ENCODE results near the gene CEP76.
"Not testable (repeated sequence)": the region's sequence is repeated elsewhere in the genome, so short reads cannot be mapped to it uniquely, and the experiment has no call there.

The CEP76 gene

GRCh38 chr18:12703664-12704063 is 1.1 kb upstream of the CEP76 start:
- DNase-seq = no peak

- no peak for DNase-seq
Measured at GRCh38 chr18:12703096-12703567, 609 bp upstream of the CEP76 start.

- no peak for DNase-seq
Measured at GRCh38 chr18:12701161-12701560, 1.4 kb downstream of the CEP76 start.

GRCh38 chr18:12699747-12700146 is 2.8 kb downstream of the CEP76 start:
- DNase-seq = no peak

GRCh38 chr18:12694032-12694431 is 8.5 kb downstream of the CEP76 start:
- no peak for DNase-seq

- DNase-seq = no peak
Measured at GRCh38 chr18:12692206-12692605, 10.3 kb downstream of the CEP76 start.

- no peak for DNase-seq
Measured at GRCh38 chr18:12689256-12689850, 13.2 kb downstream of the CEP76 start.

GRCh38 chr18:12686100-12686499 is 16.4 kb downstream of the CEP76 start:
- DNase-seq = no peak

- DNase-seq = no peak
Measured at GRCh38 chr18:12679183-12679786, 23.2 kb downstream of the CEP76 start.

GRCh38 chr18:12668041-12668440 is 34.5 kb downstream of the CEP76 start:
- no peak for DNase-seq

GRCh38 chr18:12659904-12660605 is 42.5 kb downstream of the CEP76 start:
- DNase-seq = peak; percentile 7 to 15

GRCh38 chr18:12658426-12659138 is 43.9 kb downstream of the CEP76 start:
- DNase-seq = peak; percentile 4 to 9

GRCh38 chr18:12657684-12658425 is 44.7 kb downstream of the CEP76 start, which contains the start of gene SPIRE1:
Gene SPIRE1, minus strand, starts transcription at chr18:12658107. Its CDS starts 241 bp downstream, at chr18:12657866.
- peak; percentile 9 to 16 for DNase-seq

- peak; percentile 4 for DNase-seq
Measured at GRCh38 chr18:12656938-12657683, 45.4 kb downstream of the CEP76 start.

GRCh38 chr18:12656605-12656937 is 46.0 kb downstream of the CEP76 start:
- DNase-seq = no peak

GRCh38 chr18:12654971-12655370 is 47.6 kb downstream of the CEP76 start:
- DNase-seq = no peak

- DNase-seq = no peak
Measured at GRCh38 chr18:12652861-12653401, 49.6 kb downstream of the CEP76 start.

- no peak for DNase-seq
Measured at GRCh38 chr18:12651651-12652050, 50.9 kb downstream of the CEP76 start.

- no peak for DNase-seq
Measured at GRCh38 chr18:12647773-12648172, 54.8 kb downstream of the CEP76 start.

GRCh38 chr18:12645751-12646203 is 56.7 kb downstream of the CEP76 start:
- no peak for DNase-seq

GRCh38 chr18:12645254-12645653 is 57.3 kb downstream of the CEP76 start:
- DNase-seq = no peak

- DNase-seq = not testable (repeated sequence)
Measured at GRCh38 chr18:12643756-12644155, 58.8 kb downstream of the CEP76 start.

All from activated CD4-positive, alpha-beta T cell treated with anti-CD3 and anti-CD28 coated beads, Interleukin-2, amount 50 U/mL, for 4 hours (primary cell).